GM21723 (cell line): ENCODE results near the gene KANSL3.
A peak's percentile ranks its signal among the peaks of the same experiment; 100 is the strongest.
"Not testable (repeated sequence)": the region's sequence is repeated elsewhere in the genome, so short reads cannot be mapped to it uniquely, and the experiment has no call there.

Source experiments
- ATAC-seq: cut with Tn5 transposase; IDR thresholded peaks from one replicate; pipeline ENCODE4 v1.9.1; 2021; ENCODE audit warnings: mild to moderate bottlenecking, moderate library complexity; ENCODE audit not compliant: unreplicated experiment

KANSL3 gene

GRCh38 chr2:96564026-96564425 lies 74.1 kb downstream of the KANSL3 start:
- ATAC-seq: no peak

GRCh38 chr2:96558485-96558884 lies 79.6 kb downstream of the KANSL3 start:
- no peak for ATAC-seq

- ATAC-seq: no peak
These were observed 80.1 kb downstream of the KANSL3 start for GRCh38 chr2:96558061-96558460.

- not testable (repeated sequence) for ATAC-seq
These were observed 80.7 kb downstream of the KANSL3 start for GRCh38 chr2:96557421-96557820.

- ATAC-seq: no peak
These were observed 81.4 kb downstream of the KANSL3 start for GRCh38 chr2:96556441-96557330.

GRCh38 chr2:96555146-96555610 lies 82.9 kb downstream of the KANSL3 start:
- ATAC-seq: no peak

GRCh38 chr2:96554293-96555145 lies 83.6 kb downstream of the KANSL3 start:
- peak; percentile 58 for ATAC-seq

DNA sequence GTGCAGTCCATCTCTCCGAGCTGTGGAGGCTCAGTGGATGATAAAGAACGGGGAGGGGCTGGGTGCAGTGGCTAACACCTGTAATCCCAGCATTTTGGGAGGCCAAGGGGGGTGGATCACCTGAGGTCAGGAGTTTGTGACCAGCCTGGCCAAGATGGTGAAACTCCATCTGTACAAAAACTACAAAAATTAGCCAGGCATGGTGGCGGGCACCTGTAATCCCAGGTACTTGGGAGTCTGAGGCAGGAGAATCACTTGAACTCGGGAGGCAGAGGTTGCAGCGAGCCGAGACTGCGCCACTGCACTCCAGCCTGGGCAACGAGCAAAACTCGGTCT lies 84.2 kb downstream of the KANSL3 start:
- not testable (repeated sequence) for ATAC-seq

DNA sequence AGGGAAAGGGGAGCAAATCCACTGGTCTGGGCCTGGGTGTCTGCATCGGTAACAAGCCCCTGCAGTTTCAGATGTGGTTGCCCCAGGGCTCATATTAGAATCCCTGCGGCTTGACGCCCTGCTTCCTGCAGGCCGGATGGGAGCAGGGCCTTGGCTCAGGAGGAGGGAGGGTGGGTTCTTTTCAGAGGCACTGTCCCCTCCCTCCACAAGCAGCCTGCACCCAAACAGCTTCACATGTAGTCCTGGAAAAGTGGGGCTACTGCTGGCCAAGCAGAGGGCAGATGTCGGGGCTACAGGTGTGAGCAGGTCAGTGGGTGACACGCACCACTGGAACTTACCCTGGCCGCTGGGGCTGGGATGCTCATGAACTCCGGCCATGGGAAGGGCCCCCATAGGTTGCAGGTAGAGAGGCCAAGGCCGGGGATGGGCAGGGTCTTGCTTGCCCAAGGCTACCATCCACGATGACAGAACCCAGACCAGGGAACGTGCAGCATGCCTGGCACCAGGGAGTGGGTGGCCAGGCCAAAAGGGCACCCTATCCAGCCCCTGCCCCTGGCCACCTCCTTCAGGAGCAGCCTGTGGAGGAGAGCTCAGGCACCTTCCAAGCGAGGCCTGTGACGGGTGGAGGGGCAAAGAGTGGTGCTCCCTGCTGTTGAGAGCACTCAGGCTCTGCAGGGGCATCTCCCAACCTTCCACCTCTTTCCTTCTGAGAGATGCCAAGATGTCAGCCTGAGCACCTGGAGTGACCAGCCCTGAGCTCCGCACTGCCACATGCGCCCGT lies 84.7 kb downstream of the KANSL3 start:
- ATAC-seq: no peak

GRCh38 chr2:96552315-96553175 lies 85.6 kb downstream of the KANSL3 start:
- no peak for ATAC-seq

DNA sequence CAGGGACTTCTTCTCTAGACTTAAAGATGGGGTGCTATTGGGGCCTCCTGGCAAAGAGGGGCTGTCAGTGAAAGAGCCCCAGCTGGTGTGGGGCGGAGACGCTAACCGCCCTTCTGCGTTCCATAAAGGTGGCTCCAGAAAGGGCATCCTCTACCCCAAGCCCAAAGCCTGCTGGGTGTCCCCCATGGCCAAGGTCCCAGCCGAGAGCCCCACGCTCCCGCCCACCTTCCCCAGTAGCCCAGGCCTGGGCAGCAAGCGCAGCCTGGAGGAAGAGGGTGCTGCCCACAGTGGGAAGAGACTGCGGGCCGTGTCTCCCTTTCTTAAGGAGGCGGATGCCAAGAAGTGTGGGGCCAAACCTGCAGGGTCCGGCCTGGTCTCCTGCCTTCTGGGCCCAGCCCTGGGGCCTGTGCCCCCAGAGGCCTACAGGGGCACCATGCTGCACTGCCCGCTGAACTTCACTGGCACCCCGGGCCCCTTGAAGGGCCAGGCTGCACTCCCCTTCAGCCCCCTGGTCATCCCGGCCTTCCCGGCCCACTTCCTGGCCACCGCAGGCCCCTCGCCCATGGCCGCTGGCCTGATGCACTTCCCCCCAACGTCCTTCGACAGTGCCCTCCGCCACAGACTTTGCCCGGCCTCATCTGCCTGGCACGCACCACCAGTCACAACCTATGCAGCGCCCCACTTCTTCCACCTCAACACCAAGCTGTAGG lies 86.4 kb downstream of the KANSL3 start:
- ATAC-seq: no peak

DNA sequence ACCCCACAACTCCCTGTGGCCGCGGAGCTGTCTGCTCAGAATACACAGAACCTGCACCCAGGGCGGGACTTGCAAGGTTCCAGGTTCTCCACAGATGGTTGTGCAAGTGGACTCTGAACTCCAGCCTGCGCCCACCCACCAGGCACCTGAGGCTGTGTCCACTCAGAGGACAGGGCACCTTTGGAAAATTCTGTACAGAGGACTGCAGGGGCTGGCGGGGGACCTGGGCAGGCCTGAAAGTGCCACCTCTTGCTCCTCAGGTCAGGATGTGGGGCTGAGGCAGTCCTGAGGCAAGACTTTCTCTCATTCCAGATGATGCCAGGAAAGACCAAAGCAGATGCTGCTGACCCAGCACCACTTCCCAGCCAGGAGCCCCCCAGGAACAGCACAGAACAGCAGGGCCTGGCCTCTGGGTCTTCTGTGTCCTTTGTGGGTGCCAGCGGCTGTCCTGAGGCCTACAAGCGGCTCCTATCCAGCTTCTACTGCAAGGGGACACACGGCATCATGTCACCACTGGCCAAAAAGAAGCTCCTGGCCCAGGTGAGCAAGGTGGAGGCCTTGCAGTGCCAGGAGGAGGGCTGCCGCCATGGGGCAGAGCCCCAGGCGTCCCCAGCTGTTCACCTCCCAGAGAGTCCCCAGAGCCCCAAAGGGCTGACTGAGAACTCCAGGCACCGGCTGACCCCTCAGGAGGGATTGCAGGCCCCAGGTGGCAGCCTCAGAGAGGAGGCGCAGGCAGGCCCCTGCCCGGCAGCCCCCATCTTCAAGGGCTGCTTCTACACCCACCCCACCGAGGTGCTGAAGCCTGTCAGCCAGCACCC lies 87.1 kb downstream of the KANSL3 start:
- no peak for ATAC-seq

GRCh38 chr2:96549967-96550786 lies 87.9 kb downstream of the KANSL3 start:
- ATAC-seq: no peak

DNA sequence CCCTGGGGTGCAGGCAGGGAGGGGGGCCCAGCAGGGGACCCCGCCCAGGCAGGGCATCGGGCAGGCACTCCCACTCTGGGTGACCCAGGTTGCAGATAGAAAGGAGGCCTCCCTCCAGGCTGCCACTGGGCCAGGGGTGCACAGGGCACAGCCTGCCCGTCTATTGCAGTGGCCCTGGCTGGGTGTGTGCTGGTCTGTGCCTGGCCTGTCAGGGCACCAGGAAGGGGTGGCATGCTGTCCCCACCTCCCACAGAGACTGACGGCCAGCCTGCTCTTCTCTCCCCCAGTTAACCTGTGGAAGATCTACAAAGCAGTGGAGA lies 88.7 kb downstream of the KANSL3 start:
- ATAC-seq: no peak

- no peak for ATAC-seq
These were observed 89.3 kb downstream of the KANSL3 start for GRCh38 chr2:96548558-96549465.

- ATAC-seq: no peak
These were observed 90.4 kb downstream of the KANSL3 start for GRCh38 chr2:96547731-96548171.

GRCh38 chr2:96547203-96547641 lies 90.9 kb downstream of the KANSL3 start:
- ATAC-seq: no peak
